GM12878 (cell line): ENCODE results near the gene RNF150.

Experiments used
- CTCF ChIP-seq, 3 experiments: IDR thresholded peaks in 2 of 3; conservative IDR thresholded peaks in 1 of 3; 2 replicates each; pipeline ENCODE4 v1.5.1; 2011; ENCODE audit warnings: low read depth in 3 of 3, low read length in 3 of 3, mild to moderate bottlenecking in 3 of 3, control low read depth in 2 of 3, moderate library complexity in 2 of 3, inconsistent platforms in 1 of 3, mixed read lengths in 1 of 3; ENCODE audit not compliant: control insufficient read depth in 2 of 3, insufficient read depth in 1 of 3; ENCODE audit errors: extremely low read depth in 1 of 3
- EP300 ChIP-seq, 2 experiments: fragments of 150-350 bp in 1 of 2; IDR thresholded peaks; 2 replicates each; pipeline ENCODE4 v1.6.1; 2011 to 2012; ENCODE audit warnings: low read depth in 2 of 2, low read length in 2 of 2, borderline replicate concordance in 1 of 2, improper control_type of control experiment in 1 of 2, inconsistent platforms in 1 of 2; ENCODE audit not compliant: control insufficient read depth in 1 of 2
- IKZF1 ChIP-seq: fragments of 450-650 bp; conservative IDR thresholded peaks from 2 replicates; pipeline ENCODE4 v1.6.1; 2017; ENCODE audit warnings: antibody characterized with exemption, mild to moderate bottlenecking
- KDM1A ChIP-seq: fragments of 200-600 bp; sonication (generic); IDR thresholded peaks from 2 replicates; pipeline ENCODE4 v1.6.1; 2016; ENCODE audit warnings: borderline replicate concordance
- MXI1 ChIP-seq: fragments of 150-350 bp; IDR thresholded peaks from 2 replicates; pipeline ENCODE4 v1.6.1; 2011; ENCODE audit warnings: low read depth, mild to moderate bottlenecking, inconsistent platforms, low read length, improper control_type of control experiment
- NFYA ChIP-seq: IDR thresholded peaks from 2 replicates; pipeline ENCODE4 v1.6.1; 2011; ENCODE audit warnings: low read depth, mild to moderate bottlenecking, low read length, improper control_type of control experiment, borderline replicate concordance
- NR2F1 ChIP-seq: fragments of 450-650 bp; conservative IDR thresholded peaks from 2 replicates; pipeline ENCODE4 v1.6.1; 2017; ENCODE audit warnings: mild to moderate bottlenecking
- PBX3 ChIP-seq: IDR thresholded peaks from 2 replicates; pipeline ENCODE4 v1.6.1; 2011; ENCODE audit warnings: mild to moderate bottlenecking, low read depth, low read length, moderate library complexity; ENCODE audit not compliant: insufficient replicate concordance
- POLR2A ChIP-seq: IDR thresholded peaks from 2 replicates; pipeline ENCODE4 v1.6.1; 2011; ENCODE audit warnings: low read depth, mild to moderate bottlenecking, low read length
- RAD21 ChIP-seq: IDR thresholded peaks from 2 replicates; pipeline ENCODE4 v1.6.1; 2011; ENCODE audit warnings: mild to moderate bottlenecking, low read depth, low read length, moderate library complexity; ENCODE audit not compliant: insufficient read depth
- TAF1 ChIP-seq: IDR thresholded peaks from 2 replicates; pipeline ENCODE4 v1.6.1; 2011; ENCODE audit warnings: mild to moderate bottlenecking, low read depth, low read length, borderline replicate concordance
- USF2 ChIP-seq: IDR thresholded peaks from 2 replicates; pipeline ENCODE4 v1.6.1; 2011; ENCODE audit warnings: low read depth, low read length, improper control_type of control experiment, borderline replicate concordance
- ZNF24 ChIP-seq: fragments of 450-650 bp; IDR thresholded peaks from 2 replicates; pipeline ENCODE4 v1.6.1; 2017; ENCODE audit warnings: antibody characterized with exemption, mild to moderate bottlenecking
- ZNF274 ChIP-seq: IDR thresholded peaks from one replicate; pipeline ENCODE4 v1.8.0; 2011; ENCODE audit not compliant: insufficient read length, insufficient read depth

GRCh38 chr4:141023051-141023450, 110.2 kb downstream of the RNF150 start:
- no peak for TF ChIP-seq PBX3
- no peak for TF ChIP-seq IKZF1
- TF ChIP-seq CTCF (IDR thresholded peaks at IDR 0.05 in 2 of 3, conservative IDR thresholded peaks at IDR 0.05 in 1 of 3; ENCODE audit: control insufficient read depth in 2 of 3, extremely low read depth in 1 of 3, insufficient read depth in 1 of 3, low read depth in 3 of 3, low read length in 3 of 3) = no peak
- no peak for TF ChIP-seq RAD21
- TF ChIP-seq USF2 = no peak
- no peak for TF ChIP-seq POLR2A
- TF ChIP-seq KDM1A = no peak
- TF ChIP-seq NFYA = no peak
- no peak for TF ChIP-seq EP300 (IDR thresholded peaks at IDR 0.05; ENCODE audit: borderline replicate concordance in 1 of 2, control insufficient read depth in 1 of 2, low read depth in 2 of 2, low read length in 2 of 2)
- no peak for TF ChIP-seq TAF1
- no peak for TF ChIP-seq NR2F1
- no peak for TF ChIP-seq ZNF274
- no peak for TF ChIP-seq ZNF24
- no peak for TF ChIP-seq MXI1
